WTC11 (cell line): ENCODE data around the gene MRGPRX2.

ENCODE experiments used
- CREB1 ChIP-seq: sonication (generic); formaldehyde crosslinking; IDR thresholded peaks from 2 replicates; pipeline ENCODE4 v1.8.0; 2023; ENCODE audit warnings: mild to moderate bottlenecking, missing genetic modification reagents
- E2F5 ChIP-seq: sonication (generic); formaldehyde crosslinking; IDR thresholded peaks from 2 replicates; pipeline ENCODE4 v1.8.1; 2022; ENCODE audit warnings: mild to moderate bottlenecking, moderate library complexity, missing genetic modification reagents
- ESRRA ChIP-seq: sonication (generic); formaldehyde crosslinking; IDR thresholded peaks from 2 replicates; pipeline ENCODE4 v1.8.1; 2022; ENCODE audit warnings: mild to moderate bottlenecking, missing genetic modification reagents, borderline replicate concordance
- FOXP4 ChIP-seq: sonication (generic); formaldehyde crosslinking; IDR thresholded peaks from 2 replicates; pipeline ENCODE4 v1.8.0; 2022; ENCODE audit warnings: mild to moderate bottlenecking, missing genetic modification reagents
- NFYB ChIP-seq: sonication (generic); formaldehyde crosslinking; conservative IDR thresholded peaks from 2 replicates; pipeline ENCODE4 v1.8.0; 2022; ENCODE audit warnings: low read depth, missing genetic modification reagents
- NR3C1 ChIP-seq: sonication (generic); formaldehyde crosslinking; conservative IDR thresholded peaks from 2 replicates; pipeline ENCODE4 v1.8.1; 2023; ENCODE audit warnings: low read depth, mild to moderate bottlenecking, missing genetic modification reagents
- SP1 ChIP-seq: sonication (generic); formaldehyde crosslinking; conservative IDR thresholded peaks from 2 replicates; pipeline ENCODE4 v1.8.1; 2022; ENCODE audit warnings: missing genetic modification reagents
- TCF7 ChIP-seq: sonication (generic); formaldehyde crosslinking; IDR thresholded peaks from 2 replicates; pipeline ENCODE4 v1.8.0; 2022; ENCODE audit warnings: mild to moderate bottlenecking, low read depth, missing genetic modification reagents, moderate library complexity
- TF ChIP-seq, protein P1 (sequence below): fragments of 200-600 bp; IDR thresholded peaks from 2 replicates; pipeline ENCODE4 v1.8.0; 2022; ENCODE audit warnings: antibody characterized with exemption
- TF ChIP-seq, protein P2 (sequence below): sonication (generic); formaldehyde crosslinking; IDR thresholded peaks from 2 replicates; pipeline ENCODE4 v1.8.0; 2022; ENCODE audit warnings: mild to moderate bottlenecking, missing genetic modification reagents
- TF ChIP-seq, protein P3 (sequence below): sonication (generic); formaldehyde crosslinking; IDR thresholded peaks from 2 replicates; pipeline ENCODE4 v1.8.1; 2023; ENCODE audit warnings: mild to moderate bottlenecking, missing genetic modification reagents, borderline replicate concordance

DNA sequence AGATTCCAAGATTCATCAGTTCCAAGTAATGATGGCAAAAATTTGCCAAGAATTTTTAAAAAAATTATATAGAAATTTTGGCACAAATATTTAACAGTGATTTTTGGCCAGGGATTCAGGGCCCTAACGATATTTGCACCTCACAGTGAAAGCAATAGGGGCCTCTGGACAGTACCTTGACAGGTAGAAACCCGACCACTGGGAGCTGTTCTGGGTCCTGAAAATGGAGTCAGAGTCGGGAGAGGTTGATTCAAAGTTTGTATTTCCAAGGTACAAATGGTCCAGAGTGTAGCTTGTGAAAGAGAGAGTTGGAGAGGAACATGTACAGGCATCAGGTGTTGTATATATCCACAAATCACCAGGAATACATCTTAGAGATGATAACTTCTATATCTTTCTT, 41.6 kb downstream of the MRGPRX2 start:
- TF ChIP-seq, protein P1, sequence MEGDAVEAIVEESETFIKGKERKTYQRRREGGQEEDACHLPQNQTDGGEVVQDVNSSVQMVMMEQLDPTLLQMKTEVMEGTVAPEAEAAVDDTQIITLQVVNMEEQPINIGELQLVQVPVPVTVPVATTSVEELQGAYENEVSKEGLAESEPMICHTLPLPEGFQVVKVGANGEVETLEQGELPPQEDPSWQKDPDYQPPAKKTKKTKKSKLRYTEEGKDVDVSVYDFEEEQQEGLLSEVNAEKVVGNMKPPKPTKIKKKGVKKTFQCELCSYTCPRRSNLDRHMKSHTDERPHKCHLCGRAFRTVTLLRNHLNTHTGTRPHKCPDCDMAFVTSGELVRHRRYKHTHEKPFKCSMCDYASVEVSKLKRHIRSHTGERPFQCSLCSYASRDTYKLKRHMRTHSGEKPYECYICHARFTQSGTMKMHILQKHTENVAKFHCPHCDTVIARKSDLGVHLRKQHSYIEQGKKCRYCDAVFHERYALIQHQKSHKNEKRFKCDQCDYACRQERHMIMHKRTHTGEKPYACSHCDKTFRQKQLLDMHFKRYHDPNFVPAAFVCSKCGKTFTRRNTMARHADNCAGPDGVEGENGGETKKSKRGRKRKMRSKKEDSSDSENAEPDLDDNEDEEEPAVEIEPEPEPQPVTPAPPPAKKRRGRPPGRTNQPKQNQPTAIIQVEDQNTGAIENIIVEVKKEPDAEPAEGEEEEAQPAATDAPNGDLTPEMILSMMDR: no peak
- TF ChIP-seq NR3C1 (CRISPR knock-in tag): no peak
- no peak for TF ChIP-seq CREB1 (CRISPR knock-in tag)
- TF ChIP-seq, protein P2, sequence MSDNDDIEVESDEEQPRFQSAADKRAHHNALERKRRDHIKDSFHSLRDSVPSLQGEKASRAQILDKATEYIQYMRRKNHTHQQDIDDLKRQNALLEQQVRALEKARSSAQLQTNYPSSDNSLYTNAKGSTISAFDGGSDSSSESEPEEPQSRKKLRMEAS: no peak
- TF ChIP-seq, protein P3, sequence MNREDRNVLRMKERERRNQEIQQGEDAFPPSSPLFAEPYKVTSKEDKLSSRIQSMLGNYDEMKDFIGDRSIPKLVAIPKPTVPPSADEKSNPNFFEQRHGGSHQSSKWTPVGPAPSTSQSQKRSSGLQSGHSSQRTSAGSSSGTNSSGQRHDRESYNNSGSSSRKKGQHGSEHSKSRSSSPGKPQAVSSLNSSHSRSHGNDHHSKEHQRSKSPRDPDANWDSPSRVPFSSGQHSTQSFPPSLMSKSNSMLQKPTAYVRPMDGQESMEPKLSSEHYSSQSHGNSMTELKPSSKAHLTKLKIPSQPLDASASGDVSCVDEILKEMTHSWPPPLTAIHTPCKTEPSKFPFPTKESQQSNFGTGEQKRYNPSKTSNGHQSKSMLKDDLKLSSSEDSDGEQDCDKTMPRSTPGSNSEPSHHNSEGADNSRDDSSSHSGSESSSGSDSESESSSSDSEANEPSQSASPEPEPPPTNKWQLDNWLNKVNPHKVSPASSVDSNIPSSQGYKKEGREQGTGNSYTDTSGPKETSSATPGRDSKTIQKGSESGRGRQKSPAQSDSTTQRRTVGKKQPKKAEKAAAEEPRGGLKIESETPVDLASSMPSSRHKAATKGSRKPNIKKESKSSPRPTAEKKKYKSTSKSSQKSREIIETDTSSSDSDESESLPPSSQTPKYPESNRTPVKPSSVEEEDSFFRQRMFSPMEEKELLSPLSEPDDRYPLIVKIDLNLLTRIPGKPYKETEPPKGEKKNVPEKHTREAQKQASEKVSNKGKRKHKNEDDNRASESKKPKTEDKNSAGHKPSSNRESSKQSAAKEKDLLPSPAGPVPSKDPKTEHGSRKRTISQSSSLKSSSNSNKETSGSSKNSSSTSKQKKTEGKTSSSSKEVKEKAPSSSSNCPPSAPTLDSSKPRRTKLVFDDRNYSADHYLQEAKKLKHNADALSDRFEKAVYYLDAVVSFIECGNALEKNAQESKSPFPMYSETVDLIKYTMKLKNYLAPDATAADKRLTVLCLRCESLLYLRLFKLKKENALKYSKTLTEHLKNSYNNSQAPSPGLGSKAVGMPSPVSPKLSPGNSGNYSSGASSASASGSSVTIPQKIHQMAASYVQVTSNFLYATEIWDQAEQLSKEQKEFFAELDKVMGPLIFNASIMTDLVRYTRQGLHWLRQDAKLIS: no peak
- TF ChIP-seq ESRRA (CRISPR knock-in tag): no peak
- no peak for TF ChIP-seq SP1
- TF ChIP-seq TCF7 (CRISPR knock-in tag): no peak
- no peak for TF ChIP-seq NFYB (CRISPR knock-in tag)
- no peak for TF ChIP-seq FOXP4 (CRISPR knock-in tag)
- TF ChIP-seq E2F5: no peak
